Measurements from ENCODE around the gene HYPK. TPM values are rescaled to one million over a fixed set of nuclear protein-coding genes. Genes with fewer than 3 reads are reported as not detected.

The HYPK gene
- 14.6 and 20.0 TPM in 2 replicates for total RNA-seq
- long read RNA-seq, transcript HYPK-202 (4 exons, 1,051 nt) = major isoform, 10 of 14 reads
- long read RNA-seq, partial matches to known transcripts = 0 of 14 reads
- long read RNA-seq, other reads (novel, unspliced or antisense) = 4 of 14 reads

GRCh38 chr15:43800286-43801141 lies at the start of gene HYPK:
Gene HYPK (plus strand): TSS chr15:43800599. CDS start chr15:43800623, 24 bp downstream.
- peaks cover 16% of the 10 kb centered on the region for H3K4me1 Mint-ChIP-seq (ENCODE audit: low read depth)
- TF ChIP-seq CTCF (IDR thresholded peaks at IDR 0.05; ENCODE audit: unreplicated experiment) = no peak
- H3K36me3 Mint-ChIP-seq (ENCODE audit: insufficient read depth) = peaks cover 17% of the 10 kb centered on the region
- peak within 1 kb of the TSS; percentile 100 for H3K4me3 Mint-ChIP-seq (ENCODE audit: low read depth)
- DNase-seq (ENCODE audit: low spot score, unreplicated experiment) = peak; percentile 65
- peak within 1 kb of the TSS; percentile 98 for H3K27ac Mint-ChIP-seq
- H3K27me3 Mint-ChIP-seq = no peaks in the 10 kb centered on the region
- H3K9me3 Mint-ChIP-seq (ENCODE audit: low read depth) = no peaks in the 10 kb centered on the region

- no peak for TF ChIP-seq CTCF (IDR thresholded peaks at IDR 0.05; ENCODE audit: unreplicated experiment)
- DNase-seq (ENCODE audit: low spot score, unreplicated experiment) = no peak
- no peaks in the 10 kb centered on the region for H3K27me3 Mint-ChIP-seq
- H3K4me3 Mint-ChIP-seq (ENCODE audit: low read depth) = no peak overlapping the region
- H3K27ac Mint-ChIP-seq = no peak overlapping the region
- no peaks in the 10 kb centered on the region for H3K9me3 Mint-ChIP-seq (ENCODE audit: low read depth)
- H3K4me1 Mint-ChIP-seq (ENCODE audit: low read depth) = peaks cover 24% of the 10 kb centered on the region
- peaks cover 18% of the 10 kb centered on the region for H3K36me3 Mint-ChIP-seq (ENCODE audit: insufficient read depth)
Measured at GRCh38 chr15:43751885-43752284, 48.5 kb upstream of the HYPK start.

DNA sequence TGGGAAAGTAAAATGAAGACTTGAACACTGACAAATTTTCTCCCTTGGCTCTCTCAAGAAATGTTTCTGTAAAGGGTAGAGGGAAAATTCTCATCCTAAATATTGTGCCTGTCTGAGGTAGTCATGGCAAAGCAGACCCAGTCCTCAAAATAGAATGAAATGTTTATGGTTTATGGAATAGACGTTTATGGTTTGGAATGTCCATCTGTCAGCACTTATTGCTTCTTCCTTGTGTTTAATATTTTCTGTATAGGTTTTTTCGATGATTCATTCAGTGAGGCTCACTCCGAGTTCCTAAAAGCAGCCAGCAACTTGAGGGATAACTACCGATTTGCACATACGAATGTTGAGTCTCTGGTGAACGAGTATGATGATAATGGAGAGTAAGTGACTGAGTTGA lies 37.6 kb upstream of the HYPK start:
- Mint-ChIP-seq H3K27me3 (no peaks in the 10 kb centered on the region), H3K4me3 (ENCODE audit: low read depth) (no peak overlapping the region), H3K9me3 (ENCODE audit: low read depth) (no peaks in the 10 kb centered on the region), H3K36me3 (ENCODE audit: insufficient read depth) (peaks cover 30% of the 10 kb centered on the region), H3K4me1 (ENCODE audit: low read depth) (no peaks in the 10 kb centered on the region), H3K27ac (peak overlapping the region; percentile 31)
- no peak for TF ChIP-seq CTCF (IDR thresholded peaks at IDR 0.05; ENCODE audit: unreplicated experiment)
- no peak for DNase-seq (ENCODE audit: low spot score, unreplicated experiment)

DNA sequence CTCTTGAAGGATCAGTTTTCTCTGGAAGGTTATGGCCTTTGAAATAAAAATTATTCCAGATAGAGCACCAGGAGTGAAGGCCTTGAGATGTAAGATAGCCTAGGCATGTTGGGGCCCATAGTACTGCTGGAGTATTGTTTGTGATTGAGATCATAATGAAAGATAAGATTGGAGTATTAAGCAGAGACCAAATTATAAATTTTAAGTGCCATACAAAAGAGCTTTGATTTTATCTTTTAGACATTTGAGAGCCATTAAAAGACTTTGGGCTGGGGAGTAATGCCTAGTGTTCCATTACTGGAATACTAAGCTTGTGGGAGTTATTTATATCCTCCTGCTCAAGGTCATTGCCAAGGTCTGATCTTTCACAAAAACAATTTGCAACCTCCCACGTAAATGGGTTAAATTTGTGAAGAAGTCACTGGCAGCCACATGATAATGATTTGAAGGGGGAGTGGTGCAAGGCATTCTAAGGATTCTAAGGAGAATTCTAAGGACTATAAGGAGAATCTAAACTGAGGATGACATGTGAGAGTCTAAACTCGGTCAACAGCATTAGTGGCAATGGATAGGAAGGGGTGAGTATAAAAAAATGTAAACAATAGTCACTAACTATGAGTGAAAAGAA lies 36.5 kb upstream of the HYPK start:
- TF ChIP-seq CTCF (IDR thresholded peaks at IDR 0.05; ENCODE audit: unreplicated experiment) = no peak
- no peak overlapping the region for H3K4me3 Mint-ChIP-seq (ENCODE audit: low read depth)
- H3K27me3 Mint-ChIP-seq = no peaks in the 10 kb centered on the region
- no peak for DNase-seq (ENCODE audit: low spot score, unreplicated experiment)
- no peaks in the 10 kb centered on the region for H3K9me3 Mint-ChIP-seq (ENCODE audit: low read depth)
- peaks cover 39% of the 10 kb centered on the region for H3K36me3 Mint-ChIP-seq (ENCODE audit: insufficient read depth)
- no peak overlapping the region for H3K27ac Mint-ChIP-seq
- H3K4me1 Mint-ChIP-seq (ENCODE audit: low read depth) = no peaks in the 10 kb centered on the region

- H3K36me3 Mint-ChIP-seq (ENCODE audit: insufficient read depth) = peaks cover 48% of the 10 kb centered on the region
- TF ChIP-seq CTCF (IDR thresholded peaks at IDR 0.05; ENCODE audit: unreplicated experiment) = peak; percentile 82
- H3K4me3 Mint-ChIP-seq (ENCODE audit: low read depth) = no peak overlapping the region
- DNase-seq (ENCODE audit: low spot score, unreplicated experiment) = peak; percentile 33
- H3K4me1 Mint-ChIP-seq (ENCODE audit: low read depth) = no peaks in the 10 kb centered on the region
- peak overlapping the region; percentile 59 for H3K27ac Mint-ChIP-seq
- H3K9me3 Mint-ChIP-seq (ENCODE audit: low read depth) = no peaks in the 10 kb centered on the region
- no peaks in the 10 kb centered on the region for H3K27me3 Mint-ChIP-seq
Measured at GRCh38 chr15:43769584-43770228, 30.7 kb upstream of the HYPK start.

Data from progenitor cell of endocrine pancreas (in vitro differentiated cells).